Measurements from ENCODE around the gene CHN2. TPM values are rescaled to one million over a fixed set of nuclear protein-coding genes. Genes with fewer than 3 reads are reported as not detected.

The CHN2 gene
- total RNA-seq, 4 donors from 2014 or later: 7.6 to 25.9 (median 17.8) TPM

DNA sequence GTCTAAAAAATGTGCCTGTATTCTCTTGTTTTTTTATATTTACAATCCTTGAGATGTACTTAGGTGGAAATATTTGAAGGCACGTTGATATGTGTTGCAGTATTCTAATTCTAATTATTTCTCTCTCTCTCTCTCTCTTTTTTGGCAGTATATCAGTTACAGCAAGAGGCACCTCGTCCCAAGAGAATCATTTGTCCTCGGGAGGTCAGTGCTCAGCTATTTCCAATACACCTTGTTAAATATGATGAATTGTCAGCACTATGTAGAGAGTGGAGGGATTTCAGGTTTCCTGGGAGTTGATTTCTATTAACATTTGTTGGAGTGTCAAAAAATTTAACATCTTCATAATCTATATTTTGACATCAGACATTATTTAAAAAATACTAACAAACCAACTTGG lies 173.2 kb downstream of the CHN2 start:
- no peak for ATAC-seq (ENCODE audit: low FRiP score)
- no peak for TF ChIP-seq CTCF (IDR thresholded peaks at IDR 0.05)
- DNase-seq (ENCODE audit: low spot score): no peak

GRCh38 chr7:29369909-29370488 lies 175.4 kb downstream of the CHN2 start:
- no peak for DNase-seq (ENCODE audit: low spot score)
- TF ChIP-seq CTCF (IDR thresholded peaks at IDR 0.05): no peak
- ATAC-seq (ENCODE audit: low FRiP score): no peak

DNA sequence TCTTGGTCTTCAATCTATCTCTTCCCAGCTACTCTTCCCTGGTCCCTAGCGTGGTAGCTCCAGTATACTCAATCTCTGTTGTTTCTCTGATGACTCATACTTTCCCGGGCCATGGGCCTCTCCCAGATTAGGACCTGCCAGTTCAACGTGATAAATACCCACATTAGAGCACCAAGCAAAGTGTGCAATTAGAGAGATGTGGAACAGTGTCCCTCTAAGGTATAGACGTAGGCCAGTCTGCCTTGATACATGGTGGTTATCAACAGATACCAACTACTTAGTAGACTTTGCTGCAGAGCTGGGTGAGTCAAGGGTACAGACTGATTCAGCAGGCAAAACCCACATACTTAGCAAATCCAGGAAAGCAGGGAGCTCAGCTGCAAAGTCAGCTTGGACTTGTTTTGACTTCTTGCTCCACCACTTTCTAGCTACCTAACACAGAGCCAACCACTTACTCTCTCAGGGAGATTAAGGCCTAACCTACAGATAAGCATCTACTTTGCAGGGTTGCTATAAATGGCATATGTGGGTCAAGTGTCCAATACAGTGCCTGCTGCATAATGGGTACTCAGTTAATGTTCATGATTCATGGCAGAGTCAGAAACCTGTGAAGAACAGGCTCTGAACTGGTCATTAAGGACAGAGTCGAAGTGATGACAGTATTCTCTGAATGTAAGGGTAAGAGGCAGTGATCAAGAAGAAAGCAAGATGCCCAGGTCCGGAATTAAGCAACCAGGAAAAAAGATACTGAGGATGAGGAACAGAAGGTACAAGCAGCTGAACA lies 176.1 kb downstream of the CHN2 start:
- DNase-seq (ENCODE audit: low spot score): no peak
- peak; percentile 57 for ATAC-seq (ENCODE audit: low FRiP score)
- TF ChIP-seq CTCF (IDR thresholded peaks at IDR 0.05): no peak

- no peak for ATAC-seq (ENCODE audit: low FRiP score)
- no peak for TF ChIP-seq CTCF (IDR thresholded peaks at IDR 0.05)
- DNase-seq (ENCODE audit: low spot score): no peak
Observed at GRCh38 chr7:29371472-29371871, 176.9 kb downstream of the CHN2 start.

GRCh38 chr7:29372351-29373090 lies 177.9 kb downstream of the CHN2 start:
- no peak for TF ChIP-seq CTCF (IDR thresholded peaks at IDR 0.05)
- DNase-seq (ENCODE audit: low spot score): no peak
- peak; percentile 60 for ATAC-seq (ENCODE audit: low FRiP score)

DNA sequence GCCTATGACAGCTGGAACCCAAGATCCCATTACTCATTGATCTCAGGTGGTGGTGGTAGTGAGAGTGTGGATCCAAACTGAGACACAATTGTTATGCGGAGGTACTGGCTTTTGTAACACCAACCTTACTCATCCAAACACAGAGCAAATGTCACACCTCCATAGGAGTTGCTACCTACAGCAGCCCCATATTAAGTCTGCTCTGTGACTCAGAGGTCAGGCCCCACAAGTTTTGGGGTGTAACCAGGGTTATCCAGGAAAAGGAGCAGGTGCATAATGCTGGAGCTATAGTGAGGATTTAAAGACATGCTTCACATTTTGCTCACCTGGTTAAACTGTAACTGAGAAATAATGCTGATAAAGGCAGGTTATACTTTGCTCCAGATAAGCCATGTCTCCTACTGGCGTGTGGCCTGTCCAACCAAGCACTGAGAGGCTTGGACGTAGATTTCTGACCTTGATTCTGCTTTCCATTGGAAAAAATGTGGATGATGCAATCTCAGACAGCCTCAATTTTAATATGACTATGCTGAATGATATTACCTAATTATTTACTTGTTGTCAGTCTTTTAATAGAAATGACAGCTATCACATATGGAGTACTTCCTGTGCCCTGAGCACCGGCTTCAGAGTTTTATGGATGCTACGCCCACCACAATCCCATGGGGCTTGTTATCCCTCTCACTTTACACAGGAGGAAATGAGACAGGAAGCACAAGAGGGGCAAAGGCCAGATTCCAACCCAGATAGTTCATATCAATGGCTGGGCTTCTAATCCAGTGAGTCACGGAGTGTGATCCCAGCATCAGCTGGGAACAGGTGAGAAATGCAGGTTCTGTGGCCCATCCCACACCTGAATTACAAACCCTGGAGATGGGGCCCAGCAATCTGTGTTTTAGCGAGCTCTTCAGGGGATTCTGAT lies 181.3 kb downstream of the CHN2 start:
- TF ChIP-seq CTCF (IDR thresholded peaks at IDR 0.05): no peak
- DNase-seq (ENCODE audit: low spot score) (no peak), ATAC-seq (ENCODE audit: low FRiP score) (peak; percentile 22)

All from omental fat pad (tissue), 4 donors.